ENCODE data around the gene TPSG1.
"Not testable (repeated sequence)": the region's sequence is repeated elsewhere in the genome, so short reads cannot be mapped to it uniquely, and the experiment has no call there.

- TF ChIP-seq POLR2A, CTCF (IDR thresholded peaks at IDR 0.05): not testable (repeated sequence)
Observed at GRCh38 chr16:1269418-1269817, 44.4 kb upstream of the TPSG1 start.
